ENCODE results near the gene CPB1. TPM values are rescaled to one million over a fixed set of nuclear protein-coding genes. Genes with fewer than 3 reads are reported as not detected.

CPB1 gene
- polyA plus RNA-seq, 1 experiment = not detected

GRCh38 chr3:148903941-148904340 lies 76.3 kb downstream of the CPB1 start:
- H3K27ac ChIP-seq (ENCODE audit: low read depth, low read length) = no peak overlapping the region
- no peak for DNase-seq (ENCODE audit: low read depth, low spot score)
- H3K9me3 ChIP-seq (ENCODE audit: control insufficient read depth, insufficient read depth, low read length) = no peaks in the 10 kb centered on the region
- no peaks in the 10 kb centered on the region for H3K27me3 ChIP-seq (ENCODE audit: control insufficient read depth, insufficient read depth, low read length)
- TF ChIP-seq, protein P1, sequence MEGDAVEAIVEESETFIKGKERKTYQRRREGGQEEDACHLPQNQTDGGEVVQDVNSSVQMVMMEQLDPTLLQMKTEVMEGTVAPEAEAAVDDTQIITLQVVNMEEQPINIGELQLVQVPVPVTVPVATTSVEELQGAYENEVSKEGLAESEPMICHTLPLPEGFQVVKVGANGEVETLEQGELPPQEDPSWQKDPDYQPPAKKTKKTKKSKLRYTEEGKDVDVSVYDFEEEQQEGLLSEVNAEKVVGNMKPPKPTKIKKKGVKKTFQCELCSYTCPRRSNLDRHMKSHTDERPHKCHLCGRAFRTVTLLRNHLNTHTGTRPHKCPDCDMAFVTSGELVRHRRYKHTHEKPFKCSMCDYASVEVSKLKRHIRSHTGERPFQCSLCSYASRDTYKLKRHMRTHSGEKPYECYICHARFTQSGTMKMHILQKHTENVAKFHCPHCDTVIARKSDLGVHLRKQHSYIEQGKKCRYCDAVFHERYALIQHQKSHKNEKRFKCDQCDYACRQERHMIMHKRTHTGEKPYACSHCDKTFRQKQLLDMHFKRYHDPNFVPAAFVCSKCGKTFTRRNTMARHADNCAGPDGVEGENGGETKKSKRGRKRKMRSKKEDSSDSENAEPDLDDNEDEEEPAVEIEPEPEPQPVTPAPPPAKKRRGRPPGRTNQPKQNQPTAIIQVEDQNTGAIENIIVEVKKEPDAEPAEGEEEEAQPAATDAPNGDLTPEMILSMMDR (IDR thresholded peaks at IDR 0.05; ENCODE audit: low read depth, low read length) = no peak
- POLR2A ChIA-PET = no interaction called here
- CTCF ChIA-PET = no interaction called here
- H3K4me3 ChIP-seq (ENCODE audit: low read depth, low read length) = no peak overlapping the region

- CTCF ChIA-PET = interaction anchor here (1.5 kb wide), 1 partner anchor 41 kb away, joined by 5 read pairs; no protein-coding TSS in a partner anchor
These were observed 79.1 kb downstream of the CPB1 start for GRCh38 chr3:148906667-148907066.

More at GRCh38 chr3:148906667-148907066, 79.1 kb downstream of the CPB1 start:
- DNase-seq (ENCODE audit: low read depth, low spot score) = no peak
- Histone ChIP-seq H3K27me3 (ENCODE audit: control insufficient read depth, insufficient read depth, low read length) (no peaks in the 10 kb centered on the region), H3K4me3 (ENCODE audit: low read depth, low read length) (no peak overlapping the region), H3K9me3 (ENCODE audit: control insufficient read depth, insufficient read depth, low read length) (no peaks in the 10 kb centered on the region), H3K27ac (ENCODE audit: low read depth, low read length) (no peak overlapping the region)
- POLR2A ChIA-PET = no interaction called here
- TF ChIP-seq, protein P1 (IDR thresholded peaks at IDR 0.05; ENCODE audit: low read depth, low read length) = no peak

Other genes with a start within 250 kb of the CPB1 start
- 0.20 and 0.35 TPM in 2 replicates for gene AGTR1, start 129.9 kb upstream of the CPB1 start, polyA plus RNA-seq (2011; rRNA removed)
- gene CPA3, start 37.5 kb downstream of the CPB1 start, polyA plus RNA-seq (2011; rRNA removed) = not detected in 2 replicates
- gene GYG1, start 163.7 kb downstream of the CPB1 start, polyA plus RNA-seq (2011; rRNA removed) = 70.0 and 75.2 TPM in 2 replicates